NCI-H1048 (cell line): ENCODE measurements around the gene UBN2.

ENCODE experiments used
- DNase-seq: peaks from one replicate; lab custom pipeline; 2025; lab: John Stamatoyannopoulos, UW

Gene UBN2

DNA sequence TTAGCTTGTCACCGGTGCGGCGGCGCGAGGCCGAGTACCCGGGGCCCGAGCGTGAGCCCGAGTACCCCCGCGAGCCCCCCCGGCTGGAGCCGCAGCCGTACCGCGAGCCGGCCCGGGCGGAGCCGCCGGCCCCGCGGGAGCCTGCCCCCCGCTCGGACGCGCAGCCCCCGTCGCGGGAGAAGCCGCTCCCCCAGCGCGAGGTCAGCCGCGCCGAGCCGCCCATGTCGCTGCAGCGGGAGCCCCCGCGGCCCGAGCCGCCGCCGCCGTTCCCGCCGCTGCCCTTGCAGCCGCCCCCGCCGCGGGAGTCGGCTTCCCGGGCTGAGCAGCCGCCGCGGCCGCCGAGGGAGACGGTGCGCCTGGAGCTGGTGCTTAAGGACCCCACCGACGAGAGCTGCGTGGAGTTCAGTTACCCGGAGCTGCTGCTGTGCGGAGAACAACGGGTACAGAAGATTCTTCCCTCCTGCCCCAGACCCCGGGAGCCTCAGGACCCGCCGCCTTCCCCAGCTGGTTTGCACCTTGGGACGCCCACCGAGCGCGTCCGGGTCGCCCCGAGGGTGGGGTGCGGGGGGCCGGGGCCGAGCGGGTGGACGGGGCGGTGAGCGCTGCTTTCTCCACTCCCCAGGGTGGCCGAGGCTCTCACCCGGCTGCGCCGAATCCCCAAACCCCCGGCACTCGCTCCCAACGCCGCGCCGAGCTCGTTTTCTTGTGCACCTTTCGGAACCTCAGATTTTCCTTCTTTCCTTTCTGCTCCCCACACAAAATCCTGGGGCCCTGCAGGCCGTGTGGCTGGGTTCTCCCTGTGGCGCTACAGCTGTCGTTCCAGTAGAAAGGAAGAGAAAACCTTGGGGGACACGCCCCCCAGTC, 708 bp downstream of the UBN2 start:
- DNase-seq: no peak

DNA sequence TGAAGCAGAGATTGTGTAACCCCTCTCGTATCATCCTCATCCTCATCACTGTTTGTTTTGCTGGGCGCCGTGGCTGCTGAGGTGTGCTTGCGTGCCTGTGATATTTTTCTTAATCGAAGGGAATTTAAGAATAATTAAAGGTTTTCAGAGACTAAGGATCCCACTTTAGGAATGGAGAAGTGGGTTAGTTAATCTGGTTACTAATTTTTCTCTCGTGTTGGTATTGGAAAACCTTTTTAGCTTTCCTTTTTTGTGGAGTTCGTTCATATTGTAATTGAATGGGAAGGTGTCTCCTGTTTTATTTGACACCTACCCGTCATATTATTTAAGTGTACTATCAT, 1.3 kb downstream of the UBN2 start:
- DNase-seq: no peak

DNA sequence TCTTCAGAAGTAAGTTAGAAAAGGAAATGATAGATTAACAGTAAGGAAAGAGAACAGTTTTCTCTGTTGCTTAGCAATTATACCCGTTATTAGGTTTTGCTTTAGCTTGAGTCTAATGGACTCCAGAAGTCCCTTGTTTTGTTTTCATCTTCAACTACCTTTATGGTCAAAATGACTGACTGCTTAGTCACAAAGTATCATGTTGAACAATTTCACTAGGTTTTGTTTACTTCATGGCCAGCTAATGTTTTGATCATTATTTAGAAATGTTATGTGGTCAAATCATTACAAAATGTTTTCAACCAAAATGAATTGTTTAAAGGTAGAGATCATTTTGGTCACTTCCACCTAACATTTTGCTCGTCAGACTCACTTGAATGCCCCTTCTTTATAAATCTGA, 1.9 kb downstream of the UBN2 start:
- DNase-seq: no peak

DNA sequence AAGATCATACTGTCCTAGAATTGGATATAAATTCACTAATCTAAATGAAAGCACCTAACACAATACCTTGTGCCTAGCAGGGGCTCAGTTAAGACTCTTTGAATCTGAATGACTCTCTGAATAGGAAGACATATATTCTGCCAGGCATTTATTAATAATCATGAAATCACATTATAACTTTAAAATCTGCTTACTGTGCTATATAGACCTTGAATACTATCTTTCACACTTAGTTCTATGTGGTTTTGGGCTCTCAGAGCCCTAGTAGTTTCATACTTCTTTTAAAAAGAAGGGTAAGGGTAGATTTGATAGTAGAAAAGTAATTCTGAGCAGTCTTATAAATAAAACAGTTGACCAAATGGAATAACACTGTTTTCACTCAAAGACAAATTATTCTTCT, 10.2 kb downstream of the UBN2 start:
- DNase-seq: no peak

DNA sequence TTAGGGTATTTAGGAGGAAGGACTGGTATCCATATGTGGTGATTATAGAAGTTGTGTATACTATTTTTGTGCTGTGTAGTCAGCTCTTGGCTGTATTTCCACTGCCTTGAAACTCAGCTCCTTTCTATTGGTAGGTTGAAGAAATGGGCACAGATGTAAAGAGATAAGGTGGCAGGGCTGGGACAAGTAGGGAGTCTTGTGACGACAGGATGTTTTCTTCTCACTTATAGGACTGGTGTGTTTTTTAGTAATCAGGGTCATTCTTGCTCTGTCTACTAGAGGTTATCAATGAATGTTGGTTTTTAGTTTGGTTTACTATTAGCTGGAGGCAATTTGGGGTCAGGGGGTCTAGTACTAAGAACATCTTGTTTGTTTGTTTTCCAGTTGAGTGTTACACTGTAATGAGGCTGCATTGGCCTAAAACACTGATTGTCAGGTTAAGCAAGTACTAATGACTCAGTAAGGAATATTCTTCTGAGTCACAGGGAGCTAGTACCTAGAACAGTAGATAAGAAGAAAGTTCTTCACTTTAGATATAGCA, 11.8 kb downstream of the UBN2 start:
- DNase-seq: no peak

DNA sequence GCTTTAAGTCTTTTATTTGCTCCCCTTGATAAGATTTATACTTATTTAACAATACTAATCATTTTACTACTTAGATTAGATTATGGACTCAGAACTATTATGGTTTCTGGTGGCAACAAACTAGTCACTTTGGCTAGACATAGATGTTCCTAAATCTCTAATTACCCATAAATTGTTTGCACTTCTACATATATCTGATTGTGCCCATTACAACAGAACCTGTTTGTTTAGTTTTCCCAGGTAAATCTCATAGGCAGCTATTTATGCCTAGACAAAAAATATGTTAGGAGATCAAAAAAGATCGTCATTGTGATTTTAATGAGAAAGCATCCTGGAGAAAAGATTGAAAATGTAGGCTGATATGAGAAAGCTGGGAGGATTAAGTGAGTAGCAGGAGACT, 14.4 kb downstream of the UBN2 start:
- DNase-seq: no peak

DNA sequence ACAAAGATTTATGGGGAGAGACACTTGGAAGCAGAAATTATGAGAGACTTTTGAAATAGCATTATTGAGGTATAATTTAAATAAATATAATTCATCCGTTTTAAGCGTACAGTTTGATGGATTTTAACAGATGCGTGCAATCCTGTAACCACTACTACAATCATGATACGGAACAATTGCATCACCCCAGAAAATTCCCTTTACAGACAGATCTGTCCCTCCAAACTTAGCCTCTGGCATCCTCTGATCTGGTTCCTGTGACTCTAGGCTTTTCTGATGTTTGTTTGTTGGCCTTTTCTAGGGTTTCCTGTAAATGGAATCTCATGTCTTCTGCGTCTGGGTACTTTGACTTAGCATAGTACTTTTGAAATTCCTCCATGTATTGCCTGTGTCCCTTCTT, 15.5 kb downstream of the UBN2 start:
- no peak for DNase-seq

DNA sequence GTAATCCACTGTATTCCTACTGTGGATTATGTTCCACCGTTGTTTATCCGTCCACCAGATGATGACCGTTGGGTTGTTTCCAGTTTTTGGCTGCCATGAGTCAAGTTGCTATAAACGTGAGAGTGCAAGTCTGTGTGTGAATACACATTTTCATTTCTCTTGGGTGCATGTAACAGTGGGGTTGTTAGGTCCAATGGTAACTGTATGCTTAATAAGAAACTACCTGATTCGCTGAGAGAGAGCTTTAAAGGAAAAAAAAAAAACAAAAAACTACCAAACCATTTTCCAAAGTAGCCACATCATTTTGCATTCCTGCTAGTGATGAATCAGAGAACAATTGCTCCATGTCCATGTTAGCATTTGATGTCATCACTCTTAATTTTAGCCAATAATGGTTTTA, 15.9 kb downstream of the UBN2 start:
- DNase-seq: no peak

DNA sequence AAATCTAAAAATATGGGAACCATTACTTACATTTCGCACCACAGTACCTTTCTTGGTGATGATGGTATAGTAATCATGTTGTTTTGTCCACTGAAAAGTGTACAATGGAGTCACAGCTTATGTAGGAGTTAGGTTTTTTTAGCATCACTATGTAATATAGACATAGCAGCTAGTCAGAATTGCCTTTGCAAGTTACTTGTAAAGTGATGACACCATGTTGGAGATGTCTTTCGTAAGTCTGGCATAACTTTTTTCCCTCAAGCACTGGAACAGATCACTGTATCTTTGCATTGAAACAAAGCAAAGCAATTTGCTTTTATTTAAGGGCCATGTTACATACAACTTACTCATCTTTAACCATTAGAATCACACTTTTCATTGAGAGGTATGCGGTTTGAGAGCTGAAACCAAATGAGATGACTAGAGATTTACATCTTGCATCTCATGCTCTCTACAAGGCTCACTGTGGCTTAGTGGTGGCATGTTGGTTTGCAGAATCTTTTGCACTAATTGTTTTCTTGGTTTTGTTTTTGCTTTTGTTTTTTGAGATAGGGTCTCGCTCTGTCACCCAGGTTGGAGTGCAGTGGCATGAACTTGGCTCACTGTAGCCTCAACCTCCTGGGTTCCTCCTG, 18.3 kb downstream of the UBN2 start:
- no peak for DNase-seq

DNA sequence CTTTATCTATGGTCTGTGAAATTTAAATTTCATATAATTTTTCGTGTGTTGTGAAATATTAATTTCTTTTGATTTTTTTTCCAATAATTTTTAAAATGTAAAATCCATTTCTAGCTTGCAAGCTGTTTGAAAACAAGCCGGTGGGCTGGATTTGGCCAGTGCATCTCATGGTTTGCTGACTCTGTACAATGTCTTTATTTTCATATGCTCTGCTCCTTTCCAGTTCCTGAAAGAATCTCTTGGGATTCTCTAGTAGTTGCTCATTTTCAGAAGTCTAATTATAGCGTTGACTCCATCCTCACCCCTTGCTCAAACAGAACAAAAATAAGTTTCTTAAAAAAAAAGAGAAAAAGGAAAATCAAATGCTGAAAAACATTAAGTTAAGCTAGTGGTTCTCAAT, 21.4 kb downstream of the UBN2 start:
- no peak for DNase-seq

DNA sequence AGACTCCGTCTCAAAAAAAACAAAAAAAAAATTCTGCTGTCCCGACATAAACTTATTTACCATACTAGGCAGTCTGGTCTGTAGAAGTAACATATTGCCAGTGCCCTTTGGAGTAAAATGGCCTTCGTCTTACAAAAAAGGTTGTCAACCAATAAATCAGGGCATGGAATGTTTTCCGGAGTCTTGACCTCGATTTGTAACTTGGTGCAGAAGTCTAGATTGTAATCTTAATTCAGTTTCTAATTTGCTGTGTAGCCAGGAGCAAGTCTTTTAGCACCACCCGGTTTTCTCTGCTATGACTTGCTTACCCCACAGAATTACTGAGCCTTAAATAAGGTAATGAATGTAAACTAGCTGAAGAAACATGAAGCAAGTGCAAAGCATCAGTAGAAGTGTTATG, 23.2 kb downstream of the UBN2 start:
- no peak for DNase-seq

DNA sequence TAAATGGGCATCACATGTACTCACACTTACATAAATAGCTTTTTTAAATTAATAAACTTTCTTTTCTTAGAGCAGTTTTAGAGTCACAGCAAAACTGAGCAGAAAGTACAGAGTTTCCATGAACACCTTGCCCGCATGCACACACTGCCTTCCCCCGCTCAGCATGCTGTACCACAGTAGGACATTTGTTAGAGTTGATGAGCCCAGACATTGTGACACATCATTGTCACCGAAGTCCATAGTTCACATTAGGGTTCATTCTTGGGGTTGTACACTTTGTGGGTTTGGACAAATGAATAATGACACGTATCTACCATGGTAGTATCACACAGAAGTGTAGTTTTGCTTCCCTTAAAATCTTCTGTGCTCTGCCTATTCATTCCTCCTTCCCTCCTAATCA, 23.7 kb downstream of the UBN2 start:
- no peak for DNase-seq

DNA sequence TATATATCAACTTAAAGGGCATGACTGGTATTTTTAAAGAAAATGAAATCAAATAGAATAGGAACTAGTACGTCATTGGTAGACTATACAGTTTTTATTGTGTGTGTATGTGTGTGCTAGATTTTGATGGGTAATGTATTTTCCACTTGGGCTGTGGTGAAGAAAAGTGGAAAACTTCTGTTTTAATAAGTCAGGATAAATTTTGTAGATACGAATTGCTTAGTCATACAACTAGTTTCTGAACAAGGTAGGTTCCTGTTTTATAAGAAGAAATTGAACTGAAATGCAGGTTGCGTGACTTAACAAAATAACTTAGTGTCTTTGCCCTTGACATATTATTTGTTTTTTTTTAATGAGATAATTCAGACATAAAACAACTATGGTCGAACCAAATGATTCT, 24.3 kb downstream of the UBN2 start:
- DNase-seq: no peak

DNA sequence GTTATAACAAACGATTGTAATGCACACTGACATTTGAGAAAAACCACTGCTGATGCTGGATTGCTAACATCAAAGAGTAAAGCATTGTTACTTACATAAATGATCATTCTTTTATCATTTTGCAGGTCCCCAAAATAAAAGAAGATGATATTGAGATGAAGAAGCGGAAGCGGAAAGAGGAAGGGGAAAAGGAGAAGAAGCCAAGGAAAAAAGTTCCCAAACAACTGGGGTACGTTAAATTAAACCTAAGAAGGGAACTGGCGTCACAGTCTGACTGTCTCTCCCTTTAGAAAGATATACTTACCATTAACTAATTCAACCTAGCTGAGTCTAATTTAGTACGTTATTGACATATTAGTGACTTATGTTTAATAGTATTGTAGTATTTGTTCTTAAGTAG, 28.1 kb downstream of the UBN2 start:
- DNase-seq: no peak

DNA sequence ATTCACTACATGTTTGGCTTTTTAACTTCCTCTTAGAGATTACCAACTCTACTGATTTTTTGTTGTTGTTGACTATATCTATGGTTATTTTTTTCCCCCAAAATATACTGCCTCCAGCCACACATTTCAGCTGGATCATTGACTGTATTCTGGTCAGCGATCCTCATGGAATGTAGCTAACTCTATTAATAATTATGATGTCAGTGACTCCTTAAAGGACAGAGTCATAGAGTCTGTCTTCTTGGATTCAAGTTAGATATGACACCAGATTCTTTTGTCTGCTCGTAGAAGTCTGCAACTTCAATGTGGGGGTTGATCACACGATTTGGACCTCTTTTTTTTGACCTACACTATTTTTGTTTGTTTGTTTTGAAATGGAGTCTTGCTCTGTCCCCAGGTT, 33.2 kb downstream of the UBN2 start:
- no peak for DNase-seq

DNA sequence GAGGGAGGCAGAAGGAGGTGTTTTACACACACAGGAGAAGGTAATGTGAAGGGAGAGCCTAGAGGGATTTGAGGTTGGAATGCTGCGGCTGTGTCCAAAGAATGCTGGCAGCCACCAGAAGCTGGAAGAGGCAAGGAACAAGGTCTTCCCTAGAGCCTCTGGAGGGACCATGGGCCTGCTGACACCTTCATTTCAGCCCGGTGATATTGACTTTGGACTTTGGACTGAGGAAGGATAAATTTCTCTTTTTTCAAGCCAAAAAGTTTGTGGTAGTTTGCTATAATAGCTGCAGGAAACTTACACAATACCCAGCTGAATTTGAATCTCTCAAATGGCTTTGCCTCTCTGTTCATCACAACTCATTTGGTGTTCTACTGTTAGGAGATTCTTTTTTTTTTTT, 34.6 kb downstream of the UBN2 start:
- DNase-seq: no peak

DNA sequence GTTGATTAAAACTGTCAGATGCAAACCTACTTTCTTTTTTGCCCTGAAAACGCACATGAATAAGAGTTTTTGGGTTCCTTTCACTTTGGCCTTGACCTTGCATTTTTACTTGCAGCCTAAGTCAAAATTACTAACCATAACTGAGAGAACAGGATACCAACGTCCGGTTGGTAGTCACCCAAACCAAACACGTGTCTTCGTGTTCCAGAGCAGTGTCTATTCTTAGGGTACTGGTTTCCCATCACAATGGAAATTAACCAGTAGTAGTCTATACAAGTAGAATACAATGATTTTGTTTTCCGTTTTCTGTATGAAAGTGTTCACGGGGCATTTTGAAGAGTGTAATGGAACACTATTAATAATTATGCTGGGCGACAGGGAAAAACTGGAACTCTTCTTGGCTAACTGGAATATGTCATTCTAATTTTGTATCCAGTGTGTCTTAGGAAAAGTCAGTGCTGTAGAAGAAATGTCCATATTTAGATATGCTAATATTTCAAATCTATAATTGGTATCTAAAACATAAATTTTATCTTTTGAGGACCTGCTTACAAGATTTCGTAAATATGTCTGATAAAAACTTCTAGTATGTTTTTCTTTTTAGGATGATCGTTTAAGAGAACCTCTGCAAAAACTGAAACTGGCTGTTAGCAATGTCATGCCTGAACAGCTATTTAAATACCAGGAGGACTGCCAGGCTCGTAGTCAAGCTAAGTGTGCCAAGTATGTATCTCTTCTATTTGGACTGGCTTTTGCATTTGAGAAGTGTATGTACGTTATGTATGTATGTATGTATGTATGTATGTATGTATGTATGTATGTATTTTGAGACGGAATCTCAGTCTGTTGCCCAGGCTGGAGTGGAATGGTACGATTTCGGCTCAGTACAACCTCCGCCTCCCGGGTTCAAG, 40.9 kb downstream of the UBN2 start:
- no peak for DNase-seq

DNA sequence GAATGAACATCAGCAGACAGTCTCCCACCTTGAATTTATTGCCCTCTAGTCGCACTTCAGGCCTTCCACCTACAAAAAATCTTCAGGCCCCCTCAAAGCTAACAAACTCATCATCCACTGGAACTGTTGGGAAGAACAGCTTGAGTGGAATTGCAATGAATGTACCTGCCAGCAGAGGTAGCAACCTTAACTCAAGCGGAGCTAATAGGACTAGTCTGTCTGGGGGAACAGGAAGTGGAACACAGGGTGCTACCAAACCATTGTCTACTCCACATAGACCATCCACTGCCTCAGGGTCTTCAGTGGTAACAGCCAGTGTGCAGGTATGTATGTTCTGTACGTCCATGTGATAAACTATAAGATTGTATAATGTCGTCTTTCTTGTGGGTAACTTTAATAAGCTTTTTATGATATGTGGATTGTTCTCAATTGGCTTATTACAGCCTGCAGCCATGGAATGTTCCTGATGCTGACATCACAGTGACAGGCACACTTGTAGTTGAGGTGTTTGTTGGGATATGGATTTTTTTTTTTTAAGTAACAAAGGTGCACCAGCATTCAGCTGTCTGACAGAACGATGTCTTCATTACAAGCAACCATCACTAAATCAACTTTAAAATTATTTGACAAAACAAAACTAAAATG, 53.3 kb downstream of the UBN2 start:
- no peak for DNase-seq

DNA sequence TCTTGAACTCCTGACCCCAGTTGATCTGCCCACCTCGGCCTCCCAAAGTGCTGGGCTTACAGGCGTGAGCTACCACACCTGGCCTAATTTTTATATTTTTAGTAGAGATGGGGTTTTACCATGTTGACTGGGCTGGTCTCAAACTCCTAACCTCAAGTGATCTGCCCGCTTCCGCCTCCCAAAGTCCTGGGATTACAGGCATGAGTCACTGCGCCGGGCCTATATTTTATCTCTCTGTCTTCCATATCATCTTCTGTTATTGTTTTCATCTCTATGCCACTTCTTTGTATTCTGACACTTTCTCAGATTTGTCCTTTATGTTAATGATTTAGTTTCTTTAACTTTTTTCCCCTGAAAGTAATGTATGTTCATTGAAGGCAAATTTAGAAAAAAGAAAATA, 55.1 kb downstream of the UBN2 start:
- no peak for DNase-seq

DNA sequence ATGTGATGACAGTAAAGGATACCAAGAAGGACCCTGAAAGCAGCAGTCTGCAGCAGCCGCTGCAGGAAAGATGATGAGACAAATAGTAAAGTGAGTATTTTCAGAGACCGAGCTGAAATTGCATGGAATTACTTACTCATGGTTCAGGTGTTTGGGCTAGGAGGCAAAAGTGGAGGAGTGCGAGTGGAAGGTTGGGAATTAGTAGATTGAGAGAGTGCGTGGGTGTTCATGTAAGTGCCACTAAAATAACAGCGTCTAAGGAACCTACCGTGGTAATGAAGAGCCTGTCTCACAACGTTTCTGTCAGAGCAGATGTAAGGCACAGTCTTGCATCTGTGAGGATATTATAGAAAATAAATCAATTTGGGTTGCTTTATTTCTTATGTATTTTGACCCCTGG, 61.8 kb downstream of the UBN2 start:
- DNase-seq: no peak

DNA sequence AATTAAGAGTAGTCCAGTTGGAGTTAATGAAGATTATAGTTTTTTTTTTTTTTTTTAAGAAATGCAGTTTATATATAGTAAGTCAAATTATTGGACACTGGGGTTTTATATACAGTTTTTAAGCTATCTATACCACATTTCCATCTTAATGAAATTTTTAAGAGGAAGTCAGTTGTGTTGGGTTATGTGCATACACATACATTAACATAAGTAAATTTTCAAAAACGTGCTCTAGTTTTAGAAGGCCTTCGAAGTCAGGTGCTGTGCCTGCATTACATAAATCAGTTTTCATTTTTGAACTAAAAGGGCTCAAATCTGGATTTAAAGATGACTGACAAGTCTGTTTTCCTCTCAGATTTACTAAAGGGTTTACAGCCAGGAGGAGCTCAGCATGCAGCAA, 62.5 kb downstream of the UBN2 start:
- no peak for DNase-seq

DNA sequence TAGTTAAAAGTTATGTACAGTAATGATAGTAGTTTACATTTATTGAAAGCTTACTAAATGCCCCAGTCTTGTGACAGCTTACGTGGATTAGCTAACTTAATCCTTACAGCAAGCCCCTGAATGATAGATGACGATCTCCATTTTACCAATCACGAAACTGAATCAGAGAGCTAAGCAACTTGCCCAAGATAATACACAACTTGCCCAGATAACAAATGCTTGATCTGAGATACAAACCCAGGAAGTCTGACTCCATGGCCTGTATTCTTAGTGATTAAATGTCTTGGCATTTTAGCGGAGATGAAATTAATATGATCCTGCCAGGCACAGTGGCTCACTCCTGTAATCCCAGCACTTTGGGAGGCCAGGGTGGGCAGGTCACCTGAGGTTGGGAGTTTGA, 63.2 kb downstream of the UBN2 start:
- DNase-seq: no peak
